WTC11 (cell line): ENCODE results near the gene DGKG. TPM values are rescaled to one million over a fixed set of nuclear protein-coding genes. Genes with fewer than 3 reads are reported as not detected.

Experiments
- ATAC-seq: fragments of 200-7000 bp; cut with Tn5 transposase; 2 replicates; pipeline ENCODE4 v1.10.0; 2021; ENCODE audit warnings: mild to moderate bottlenecking, moderate library complexity
- CTCF ChIA-PET: fragments of 300-600 bp; sonication (Branson Sonifier 250); formaldehyde crosslinking; loops from one replicate; lab custom pipeline; 2021; ENCODE audit warnings: antibody characterized with exemption; lab: Charles Lee
- POLR2A ChIA-PET: fragments of 350-600 bp; sonication (Branson Sonifier 250); formaldehyde crosslinking; loops from one replicate; lab custom pipeline; 2021; ENCODE audit warnings: antibody characterized with exemption; lab: Charles Lee
- DNase-seq: peaks from one replicate; pipeline ENCODE4 v3.0.0; 2021; ENCODE audit warnings: low spot score
- H3K27ac Mint-ChIP-seq: 2 replicates; pipeline ENCODE4 v1.8.0; 2021; ENCODE audit warnings: mixed read lengths
- H3K27me3 Mint-ChIP-seq: 2 replicates; pipeline ENCODE4 v1.8.0; 2021; ENCODE audit warnings: low read depth, mild to moderate bottlenecking, moderate library complexity, mixed read lengths
- H3K36me3 Mint-ChIP-seq: 2 replicates; pipeline ENCODE4 v1.8.0; 2021; ENCODE audit warnings: mixed read lengths
- H3K4me1 Mint-ChIP-seq: 2 replicates; pipeline ENCODE4 v1.8.0; 2022; ENCODE audit warnings: mixed read lengths
- H3K4me3 Mint-ChIP-seq: 2 replicates; pipeline ENCODE4 v1.8.0; 2021; ENCODE audit warnings: mild to moderate bottlenecking, moderate library complexity, mixed read lengths
- H3K9me3 Mint-ChIP-seq: 2 replicates; pipeline ENCODE4 v1.8.0; 2021; ENCODE audit warnings: mixed read lengths
- AFF4 ChIP-seq: sonication (generic); formaldehyde crosslinking; IDR thresholded peaks from 2 replicates; pipeline ENCODE4 v1.8.1; 2023; ENCODE audit warnings: mild to moderate bottlenecking, missing genetic modification reagents, borderline replicate concordance
- ARID4B ChIP-seq: sonication (generic); formaldehyde crosslinking; IDR thresholded peaks from 2 replicates; pipeline ENCODE4 v1.8.0; 2023; ENCODE audit warnings: missing genetic modification reagents, mild to moderate bottlenecking, borderline replicate concordance
- ESRRA ChIP-seq: sonication (generic); formaldehyde crosslinking; IDR thresholded peaks from 2 replicates; pipeline ENCODE4 v1.8.1; 2022; ENCODE audit warnings: mild to moderate bottlenecking, missing genetic modification reagents, borderline replicate concordance
- FOXJ3 ChIP-seq: sonication (generic); formaldehyde crosslinking; IDR thresholded peaks from 2 replicates; pipeline ENCODE4 v1.9.0; 2021; ENCODE audit warnings: missing genetic modification reagents, mild to moderate bottlenecking, borderline replicate concordance
- FOXK1 ChIP-seq: sonication (generic); formaldehyde crosslinking; IDR thresholded peaks from 2 replicates; pipeline ENCODE4 v1.8.0; 2022; ENCODE audit warnings: mild to moderate bottlenecking, moderate library complexity, missing genetic modification reagents
- MAX ChIP-seq: sonication (generic); formaldehyde crosslinking; IDR thresholded peaks from 2 replicates; pipeline ENCODE4 v1.8.0; 2022; ENCODE audit warnings: mild to moderate bottlenecking, missing genetic modification reagents
- MXD4 ChIP-seq: fragments of 250-450 bp; sonication (Bioruptor Pico); IDR thresholded peaks from 2 replicates; pipeline ENCODE4 v1.8.0; 2021; ENCODE audit warnings: mild to moderate bottlenecking, moderate library complexity, borderline replicate concordance
- MYBL2 ChIP-seq: sonication (generic); formaldehyde crosslinking; IDR thresholded peaks from 2 replicates; pipeline ENCODE4 v1.8.1; 2023; ENCODE audit warnings: mild to moderate bottlenecking, moderate library complexity, missing genetic modification reagents
- NFE2L1 ChIP-seq: sonication (generic); formaldehyde crosslinking; IDR thresholded peaks from 2 replicates; pipeline ENCODE4 v1.8.1; 2023; ENCODE audit warnings: missing genetic modification reagents
- PRRX2 ChIP-seq: fragments of 250-450 bp; sonication (Bioruptor Pico); IDR thresholded peaks from 2 replicates; pipeline ENCODE4 v1.8.0; 2021; ENCODE audit warnings: mild to moderate bottlenecking
- RELA ChIP-seq: sonication (generic); formaldehyde crosslinking; IDR thresholded peaks from 2 replicates; pipeline ENCODE4 v1.8.1; 2022; ENCODE audit warnings: missing genetic modification reagents, mild to moderate bottlenecking, borderline replicate concordance
- RORB ChIP-seq: fragments of 250-450 bp; sonication (Bioruptor Pico); IDR thresholded peaks from 2 replicates; pipeline ENCODE4 v1.9.0; 2021; ENCODE audit warnings: mild to moderate bottlenecking
- SOX15 ChIP-seq: fragments of 250-450 bp; sonication (Bioruptor Pico); IDR thresholded peaks from 2 replicates; pipeline ENCODE4 v1.9.0; 2021; ENCODE audit warnings: mild to moderate bottlenecking
- TCF7 ChIP-seq: sonication (generic); formaldehyde crosslinking; IDR thresholded peaks from 2 replicates; pipeline ENCODE4 v1.8.0; 2022; ENCODE audit warnings: mild to moderate bottlenecking, low read depth, missing genetic modification reagents, moderate library complexity
- ZNF121 ChIP-seq: sonication (generic); formaldehyde crosslinking; IDR thresholded peaks from 2 replicates; pipeline ENCODE4 v1.8.0; 2023; ENCODE audit warnings: missing genetic modification reagents
- ZNF263 ChIP-seq: sonication (generic); formaldehyde crosslinking; IDR thresholded peaks from 2 replicates; pipeline ENCODE4 v1.8.1; 2022; ENCODE audit warnings: low read depth, mild to moderate bottlenecking, moderate library complexity, missing genetic modification reagents
- ZNF532 ChIP-seq: fragments of 250-450 bp; sonication (Bioruptor Pico); IDR thresholded peaks from 2 replicates; pipeline ENCODE4 v1.9.0; 2021; ENCODE audit warnings: mild to moderate bottlenecking, borderline replicate concordance
- total RNA-seq: library from RNA; stranded (reverse); gene quantifications from 3 replicates; pipeline ENCODE4 v1.2.3, GENCODE V29; 2021
- TF ChIP-seq, protein P1 (sequence below): sonication (generic); formaldehyde crosslinking; IDR thresholded peaks from 2 replicates; pipeline ENCODE4 v1.8.1; 2023; ENCODE audit warnings: mild to moderate bottlenecking, missing genetic modification reagents
- TF ChIP-seq, protein P2 (sequence below): fragments of 250-450 bp; sonication (Bioruptor Pico); IDR thresholded peaks from 2 replicates; pipeline ENCODE4 v2.1.2; 2022; ENCODE audit warnings: mild to moderate bottlenecking, moderate library complexity
- TF ChIP-seq, protein P3 (sequence below): fragments of 250-450 bp; sonication (Bioruptor Pico); IDR thresholded peaks from 2 replicates; pipeline ENCODE4 v1.9.0; 2021; ENCODE audit warnings: mild to moderate bottlenecking

DGKG gene
- total RNA-seq, 1 experiment from 2014 or later: 0.92 TPM

- DNase-seq: no peak
- ChIA-PET POLR2A (no interaction called here), CTCF (no interaction called here)
- H3K4me3 Mint-ChIP-seq: no peak overlapping the region
- peaks cover 8% of the 10 kb centered on the region for H3K4me1 Mint-ChIP-seq
- no peak for ATAC-seq
- no peak overlapping the region for H3K27ac Mint-ChIP-seq
- H3K36me3 Mint-ChIP-seq: no peaks in the 10 kb centered on the region
- TF ChIP-seq, protein P1, sequence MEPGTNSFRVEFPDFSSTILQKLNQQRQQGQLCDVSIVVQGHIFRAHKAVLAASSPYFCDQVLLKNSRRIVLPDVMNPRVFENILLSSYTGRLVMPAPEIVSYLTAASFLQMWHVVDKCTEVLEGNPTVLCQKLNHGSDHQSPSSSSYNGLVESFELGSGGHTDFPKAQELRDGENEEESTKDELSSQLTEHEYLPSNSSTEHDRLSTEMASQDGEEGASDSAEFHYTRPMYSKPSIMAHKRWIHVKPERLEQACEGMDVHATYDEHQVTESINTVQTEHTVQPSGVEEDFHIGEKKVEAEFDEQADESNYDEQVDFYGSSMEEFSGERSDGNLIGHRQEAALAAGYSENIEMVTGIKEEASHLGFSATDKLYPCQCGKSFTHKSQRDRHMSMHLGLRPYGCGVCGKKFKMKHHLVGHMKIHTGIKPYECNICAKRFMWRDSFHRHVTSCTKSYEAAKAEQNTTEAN (CRISPR knock-in tag): no peak
- TF ChIP-seq AFF4 (CRISPR knock-in tag) (no peak), SOX15 (CRISPR knock-in tag) (no peak), RORB (CRISPR knock-in tag) (no peak), PRRX2 (CRISPR knock-in tag) (no peak), ESRRA (CRISPR knock-in tag) (no peak), ZNF263 (CRISPR knock-in tag) (no peak), TCF7 (no peak), MXD4 (CRISPR knock-in tag) (no peak), ZNF121 (CRISPR knock-in tag) (no peak), ZNF532 (CRISPR knock-in tag) (no peak), NFE2L1 (CRISPR knock-in tag) (no peak)
- TF ChIP-seq, protein P2, sequence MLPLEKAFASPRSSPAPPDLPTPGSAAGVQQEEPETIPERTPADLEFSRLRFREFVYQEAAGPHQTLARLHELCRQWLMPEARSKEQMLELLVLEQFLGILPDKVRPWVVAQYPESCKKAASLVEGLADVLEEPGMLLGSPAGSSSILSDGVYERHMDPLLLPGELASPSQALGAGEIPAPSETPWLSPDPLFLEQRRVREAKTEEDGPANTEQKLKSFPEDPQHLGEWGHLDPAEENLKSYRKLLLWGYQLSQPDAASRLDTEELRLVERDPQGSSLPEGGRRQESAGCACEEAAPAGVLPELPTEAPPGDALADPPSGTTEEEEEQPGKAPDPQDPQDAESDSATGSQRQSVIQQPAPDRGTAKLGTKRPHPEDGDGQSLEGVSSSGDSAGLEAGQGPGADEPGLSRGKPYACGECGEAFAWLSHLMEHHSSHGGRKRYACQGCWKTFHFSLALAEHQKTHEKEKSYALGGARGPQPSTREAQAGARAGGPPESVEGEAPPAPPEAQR: no peak
- no peaks in the 10 kb centered on the region for H3K9me3 Mint-ChIP-seq
- no peaks in the 10 kb centered on the region; the same call in 1 of the 2 replicates for H3K27me3 Mint-ChIP-seq
Measured at GRCh38 chr3:186298876-186299275, 63.2 kb downstream of the DGKG start.

DNA sequence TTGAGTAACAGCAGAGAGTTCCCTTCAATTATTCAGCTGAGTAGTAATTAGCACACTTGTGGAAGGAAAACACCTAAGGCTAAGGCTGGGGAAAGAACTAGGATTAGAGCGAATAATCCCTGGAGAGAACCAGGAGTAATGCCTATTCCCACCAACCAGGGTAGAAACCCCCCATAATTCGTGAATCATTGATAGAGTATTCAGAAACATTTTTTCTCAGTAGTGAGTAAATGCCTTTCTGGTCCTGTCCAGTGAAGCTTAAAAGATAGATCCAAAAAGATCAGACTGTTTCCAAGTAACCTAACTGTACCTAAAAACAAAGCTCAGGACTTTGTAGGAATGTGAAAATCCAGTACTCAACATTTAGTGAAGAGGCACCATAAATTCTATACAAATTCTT lies 71.2 kb downstream of the DGKG start:
- Mint-ChIP-seq H3K9me3 (no peaks in the 10 kb centered on the region), H3K4me3 (no peak overlapping the region), H3K36me3 (no peaks in the 10 kb centered on the region), H3K27me3 (no peaks in the 10 kb centered on the region), H3K27ac (no peak overlapping the region), H3K4me1 (no peaks in the 10 kb centered on the region)
- ChIA-PET CTCF (interaction anchor here (0.7 to 1.2 kb wide), 2 partner anchors 29 to 314 kb away, joined by 3 read pairs; no protein-coding TSS in a partner anchor), POLR2A (no interaction called here)
- no peak for ATAC-seq
- DNase-seq: no peak
- no peak for TF ChIP-seq ARID4B (CRISPR knock-in tag)
- no peak for TF ChIP-seq MAX (CRISPR knock-in tag)
- TF ChIP-seq FOXK1: no peak
- no peak for TF ChIP-seq FOXJ3 (CRISPR knock-in tag)
- TF ChIP-seq RORB (CRISPR knock-in tag): no peak
- TF ChIP-seq, protein P3, sequence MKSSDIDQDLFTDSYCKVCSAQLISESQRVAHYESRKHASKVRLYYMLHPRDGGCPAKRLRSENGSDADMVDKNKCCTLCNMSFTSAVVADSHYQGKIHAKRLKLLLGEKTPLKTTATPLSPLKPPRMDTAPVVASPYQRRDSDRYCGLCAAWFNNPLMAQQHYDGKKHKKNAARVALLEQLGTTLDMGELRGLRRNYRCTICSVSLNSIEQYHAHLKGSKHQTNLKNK (CRISPR knock-in tag): no peak
- TF ChIP-seq MYBL2 (CRISPR knock-in tag): no peak
- no peak for TF ChIP-seq RELA
